Left lung (tissue), 10 donors: ENCODE results near the gene CBFA2T2. TPM values are rescaled to one million over a fixed set of nuclear protein-coding genes. Genes with fewer than 3 reads are reported as not detected.

ENCODE experiments used
- ATAC-seq: fragments of 200-7000 bp; cut with Tn5 transposase; one replicate; pipeline ENCODE4 v1.9.1; 2020; ENCODE audit warnings: moderate library complexity
- DNase-seq, 4 donors: peaks; one replicate each; pipeline ENCODE4 v3.0.0-alpha.2; 2013 to 2020
- H3K27ac ChIP-seq, 2 donors: fragments of 200-600 bp; sonication (generic) in 1 of 2; one replicate each; pipeline versions ENCODE4 v1.5.0 to v1.8.0; 2020 to 2021
- H3K27me3 ChIP-seq, 2 donors: fragments of 200-600 bp; sonication (generic) in 1 of 2; one replicate each; pipeline versions ENCODE4 v1.5.0 to v1.8.0; 2020 to 2021
- H3K36me3 ChIP-seq, 2 donors: fragments of 200-600 bp; sonication (generic) in 1 of 2; one replicate each; pipeline versions ENCODE4 v1.5.0 to v1.8.0; 2020 to 2021
- H3K4me1 ChIP-seq, 2 donors: fragments of 200-600 bp; one replicate each; pipeline ENCODE4 v1.8.0; 2021
- H3K4me3 ChIP-seq, 2 donors: fragments of 200-600 bp; sonication (generic) in 1 of 2; one replicate each; pipeline versions ENCODE4 v1.5.0 to v1.8.0; 2020 to 2021; ENCODE audit warnings: mild to moderate bottlenecking in 1 of 2
- H3K9me3 ChIP-seq, 2 donors: fragments of 200-600 bp; sonication (generic) in 1 of 2; one replicate each; pipeline versions ENCODE4 v1.5.0 to v1.8.0; 2020 to 2021
- intact Hi-C, 2 donors: fragments of 100-400 bp; cut with DNase I; formaldehyde crosslinking; loops; one replicate each; pipeline versions ENCODE4 v1.11.2 to v1.14.2; 2022
- polyA plus RNA-seq, 6 donors: library from polyadenylated mRNA; unstranded; fragments of 120-200 nt; gene quantifications; one replicate each; pipeline ENCODE4 v1.2.1, GENCODE V29; 2013; ENCODE audit not compliant: insufficient read length in 6 of 6
- total RNA-seq, 2 donors: library from RNA; stranded (reverse); fragmentation: NEBNext Ultra II Directional; extraction: Animal tissue kit (Norgen Biotek cat#: 25700); gene quantifications; one replicate each; pipeline ENCODE4 v1.2.1, GENCODE V29; 2021
- TF ChIP-seq, protein P1 (sequence below), 2 donors: fragments of 200-600 bp; sonication (generic) in 1 of 2; IDR thresholded peaks; one replicate each; pipeline versions ENCODE4 v1.5.0 to v1.8.0; 2021; ENCODE audit warnings: antibody characterized with exemption in 2 of 2
- donor health status: DM: no; HTN: yes; CAD: no.
- donor health status: DM: no; HTN: no; CAD: no.

Gene CBFA2T2
- total and polyA plus RNA-seq, 8 donors, result 11.9 to 54.4 (median 43.8) TPM

- ATAC-seq (no peak), DNase-seq (no peak)
- no peak overlapping the region for H3K27ac ChIP-seq
- H3K4me1 ChIP-seq, result no peaks in the 10 kb centered on the region
- intact Hi-C loops, result no loop called here
- TF ChIP-seq, protein P1, sequence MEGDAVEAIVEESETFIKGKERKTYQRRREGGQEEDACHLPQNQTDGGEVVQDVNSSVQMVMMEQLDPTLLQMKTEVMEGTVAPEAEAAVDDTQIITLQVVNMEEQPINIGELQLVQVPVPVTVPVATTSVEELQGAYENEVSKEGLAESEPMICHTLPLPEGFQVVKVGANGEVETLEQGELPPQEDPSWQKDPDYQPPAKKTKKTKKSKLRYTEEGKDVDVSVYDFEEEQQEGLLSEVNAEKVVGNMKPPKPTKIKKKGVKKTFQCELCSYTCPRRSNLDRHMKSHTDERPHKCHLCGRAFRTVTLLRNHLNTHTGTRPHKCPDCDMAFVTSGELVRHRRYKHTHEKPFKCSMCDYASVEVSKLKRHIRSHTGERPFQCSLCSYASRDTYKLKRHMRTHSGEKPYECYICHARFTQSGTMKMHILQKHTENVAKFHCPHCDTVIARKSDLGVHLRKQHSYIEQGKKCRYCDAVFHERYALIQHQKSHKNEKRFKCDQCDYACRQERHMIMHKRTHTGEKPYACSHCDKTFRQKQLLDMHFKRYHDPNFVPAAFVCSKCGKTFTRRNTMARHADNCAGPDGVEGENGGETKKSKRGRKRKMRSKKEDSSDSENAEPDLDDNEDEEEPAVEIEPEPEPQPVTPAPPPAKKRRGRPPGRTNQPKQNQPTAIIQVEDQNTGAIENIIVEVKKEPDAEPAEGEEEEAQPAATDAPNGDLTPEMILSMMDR (IDR thresholded peaks at IDR 0.05), result no peak
- H3K9me3 ChIP-seq, result no peaks in the 10 kb centered on the region
- H3K4me3 ChIP-seq, result no peak overlapping the region
- no peaks in the 10 kb centered on the region for H3K27me3 ChIP-seq
- H3K36me3 ChIP-seq, result peaks cover 0 to 44% of the 10 kb centered on the region in 2 donors
Measured at GRCh38 chr20:33622705-33623365, 132.9 kb downstream of the CBFA2T2 start.

DNA sequence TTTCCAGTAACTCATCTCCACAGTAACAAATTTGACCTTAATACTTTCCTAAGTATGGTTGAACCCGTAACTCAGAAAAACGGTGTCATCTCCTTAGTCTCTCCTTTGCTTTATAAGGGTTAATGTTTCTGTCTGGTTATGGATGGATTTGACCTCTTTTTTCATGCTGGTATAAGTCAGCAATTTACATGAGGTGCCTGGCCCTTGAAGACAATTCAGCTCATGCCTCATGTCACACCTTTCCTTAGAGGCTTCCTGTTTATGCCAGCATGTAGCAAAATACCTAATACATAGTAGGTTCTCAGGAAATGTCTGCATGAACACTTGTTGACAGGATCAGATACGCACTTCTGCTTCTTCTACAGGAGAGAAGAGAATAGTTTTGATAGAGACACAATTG is 134.5 kb downstream of the CBFA2T2 start:
- no peak for ATAC-seq
- no peak for DNase-seq
- no peaks in the 10 kb centered on the region for H3K9me3 ChIP-seq
- H3K27me3 ChIP-seq, result no peaks in the 10 kb centered on the region
- no peaks in the 10 kb centered on the region for H3K4me1 ChIP-seq
- H3K4me3 ChIP-seq, result no peak overlapping the region
- intact Hi-C loops, result no loop called here
- peaks cover 0 to 59% of the 10 kb centered on the region in 2 donors for H3K36me3 ChIP-seq
- TF ChIP-seq, protein P1 (IDR thresholded peaks at IDR 0.05), result no peak
- H3K27ac ChIP-seq, result no peak overlapping the region

DNA sequence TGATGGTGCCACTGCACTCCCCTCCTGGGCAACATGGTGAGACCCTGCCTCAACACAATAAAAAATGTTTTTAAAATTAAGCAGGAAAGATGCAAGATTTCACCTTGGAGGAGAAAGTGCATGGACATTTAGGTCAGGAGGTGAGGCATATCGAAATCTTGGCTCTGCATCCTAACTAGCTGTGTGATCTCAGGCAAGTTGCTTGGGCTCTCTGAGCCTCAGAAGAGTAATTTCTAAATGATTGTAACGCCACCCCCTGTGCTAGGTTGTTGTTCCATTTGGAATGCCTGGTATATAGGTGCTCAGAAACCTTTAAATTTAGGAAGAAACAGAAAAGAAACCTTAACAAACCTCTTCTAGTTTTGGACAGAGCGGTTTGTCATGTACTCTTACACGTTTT is 136.3 kb downstream of the CBFA2T2 start:
- Histone ChIP-seq H3K27ac (no peak overlapping the region), H3K27me3 (no peaks in the 10 kb centered on the region), H3K36me3 (peaks cover 0 to 66% of the 10 kb centered on the region in 2 donors), H3K9me3 (no peaks in the 10 kb centered on the region), H3K4me1 (no peaks in the 10 kb centered on the region), H3K4me3 (no peak overlapping the region)
- intact Hi-C loops, result no loop called here
- TF ChIP-seq, protein P1 (IDR thresholded peaks at IDR 0.05), result no peak
- ATAC-seq (no peak), DNase-seq (no peak)

DNA sequence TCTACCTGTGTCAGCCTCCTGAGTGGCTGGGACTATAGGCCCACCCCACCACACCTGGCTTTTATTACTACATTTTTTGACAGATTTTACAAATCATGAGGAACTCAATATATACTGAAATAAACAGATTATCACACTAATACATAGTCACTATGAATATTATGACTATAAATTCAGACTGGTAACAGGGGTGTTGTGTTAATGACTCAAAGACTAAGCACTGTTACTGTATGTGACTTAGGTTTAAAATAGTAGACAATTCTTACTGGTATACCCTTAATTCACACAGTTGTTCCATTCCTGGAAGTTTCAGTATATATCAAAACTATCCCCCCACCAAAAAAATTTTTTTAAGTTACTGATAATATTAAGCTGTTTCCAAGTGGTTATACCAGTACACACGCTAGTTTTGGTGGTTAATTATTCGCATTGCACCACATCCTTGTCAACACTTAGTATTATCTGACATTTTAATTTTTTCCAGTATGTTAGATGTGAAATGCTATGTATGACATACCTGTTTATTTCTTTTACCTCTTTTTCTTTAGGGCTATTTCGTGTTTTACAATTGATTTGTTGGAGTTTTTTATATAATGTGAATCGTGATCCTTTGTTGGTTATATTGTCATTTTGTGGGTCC is 137.8 kb downstream of the CBFA2T2 start:
- peaks cover 0 to 78% of the 10 kb centered on the region in 2 donors for H3K36me3 ChIP-seq
- no peaks in the 10 kb centered on the region for H3K4me1 ChIP-seq
- intact Hi-C loops, result no loop called here
- TF ChIP-seq, protein P1 (IDR thresholded peaks at IDR 0.05), result no peak
- H3K27ac ChIP-seq, result no peak overlapping the region
- ATAC-seq (no peak), DNase-seq (no peak)
- H3K27me3 ChIP-seq, result no peaks in the 10 kb centered on the region
- no peak overlapping the region for H3K4me3 ChIP-seq
- no peaks in the 10 kb centered on the region for H3K9me3 ChIP-seq

- intact Hi-C loops, result no loop called here
- H3K4me1 ChIP-seq, result no peaks in the 10 kb centered on the region
- no peaks in the 10 kb centered on the region for H3K9me3 ChIP-seq
- H3K27me3 ChIP-seq, result no peaks in the 10 kb centered on the region
- TF ChIP-seq, protein P1 (IDR thresholded peaks at IDR 0.05), result no peak
- H3K4me3 ChIP-seq, result no peak overlapping the region
- DNase-seq, result no peak
- H3K27ac ChIP-seq, result no peak overlapping the region
- H3K36me3 ChIP-seq, result peaks cover 0 to 74% of the 10 kb centered on the region in 2 donors
- ATAC-seq, result no peak
Measured at GRCh38 chr20:33629533-33629932, 139.6 kb downstream of the CBFA2T2 start.
